GM12873 (cell line): Measurements from ENCODE around the gene WWTR1.

ENCODE experiments used
- TF ChIP-seq, protein P1 (sequence below): IDR thresholded peaks from 2 replicates; pipeline ENCODE4 v1.5.1; 2012; ENCODE audit warnings: low read depth, mild to moderate bottlenecking, moderate library complexity, low read length, control low read depth; ENCODE audit not compliant: insufficient read depth; ENCODE audit errors: missing control alignments

Gene WWTR1

DNA sequence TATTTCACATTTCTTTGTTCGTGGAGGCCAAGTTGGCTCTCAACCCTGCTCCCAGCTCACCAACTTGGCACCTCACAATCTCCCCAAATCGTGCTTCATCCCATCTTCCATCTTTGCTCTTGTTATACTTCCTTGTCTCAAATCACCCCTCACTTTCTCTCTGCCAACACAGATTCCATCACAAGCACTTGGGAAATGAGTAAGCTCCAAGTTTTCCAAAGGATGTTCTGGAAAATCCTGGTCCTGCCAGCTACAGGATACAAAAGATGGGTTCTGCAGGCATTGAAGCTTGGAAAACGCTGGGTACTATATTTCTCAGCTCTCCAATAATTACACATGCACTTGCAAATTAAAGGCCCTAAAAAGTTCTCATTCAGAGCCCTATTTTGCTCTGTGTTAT is 187.4 kb downstream of the WWTR1 start:
- TF ChIP-seq, protein P1, sequence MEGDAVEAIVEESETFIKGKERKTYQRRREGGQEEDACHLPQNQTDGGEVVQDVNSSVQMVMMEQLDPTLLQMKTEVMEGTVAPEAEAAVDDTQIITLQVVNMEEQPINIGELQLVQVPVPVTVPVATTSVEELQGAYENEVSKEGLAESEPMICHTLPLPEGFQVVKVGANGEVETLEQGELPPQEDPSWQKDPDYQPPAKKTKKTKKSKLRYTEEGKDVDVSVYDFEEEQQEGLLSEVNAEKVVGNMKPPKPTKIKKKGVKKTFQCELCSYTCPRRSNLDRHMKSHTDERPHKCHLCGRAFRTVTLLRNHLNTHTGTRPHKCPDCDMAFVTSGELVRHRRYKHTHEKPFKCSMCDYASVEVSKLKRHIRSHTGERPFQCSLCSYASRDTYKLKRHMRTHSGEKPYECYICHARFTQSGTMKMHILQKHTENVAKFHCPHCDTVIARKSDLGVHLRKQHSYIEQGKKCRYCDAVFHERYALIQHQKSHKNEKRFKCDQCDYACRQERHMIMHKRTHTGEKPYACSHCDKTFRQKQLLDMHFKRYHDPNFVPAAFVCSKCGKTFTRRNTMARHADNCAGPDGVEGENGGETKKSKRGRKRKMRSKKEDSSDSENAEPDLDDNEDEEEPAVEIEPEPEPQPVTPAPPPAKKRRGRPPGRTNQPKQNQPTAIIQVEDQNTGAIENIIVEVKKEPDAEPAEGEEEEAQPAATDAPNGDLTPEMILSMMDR: no peak

- TF ChIP-seq, protein P1: no peak
Measured at GRCh38 chr3:149468504-149469212, 189.2 kb downstream of the WWTR1 start.
